Diencephalon (tissue), 1 donor: ENCODE results near the gene PYGM. TPM values are rescaled to one million over a fixed set of nuclear protein-coding genes. Genes with fewer than 3 reads are reported as not detected.

ENCODE experiments used
- total RNA-seq: library from RNA; depleted of rRNA; stranded (reverse); fragments of >200 nt; gene quantifications from one replicate; pipeline ENCODE4 v1.2.3, GENCODE V29; 2014

The PYGM gene
- total RNA-seq, result 2.3 TPM

GRCh38 chr11:64759722-64760719 is at the start of gene PYGM:
Gene PYGM (minus strand): TSS chr11:64759974. CDS start chr11:64759898, 76 bp downstream.

GRCh38 chr11:64803158-64803845 is 43.5 kb upstream of the PYGM start, which contains the start of gene MAP4K2:
Gene MAP4K2 (minus strand): TSS chr11:64803214. CDS start chr11:64803149, 65 bp downstream.

GRCh38 chr11:64778473-64779298 is 18.9 kb upstream of the PYGM start, which contains the start of gene SF1:
Gene SF1 (minus strand): TSS chr11:64778542. CDS start chr11:64778392, 150 bp downstream.

GRCh38 chr11:64743591-64744543 is 15.9 kb downstream of the PYGM start, which contains the start of gene RASGRP2:
Gene RASGRP2 (minus strand): TSS chr11:64744142. CDS start chr11:64742866, 1,276 bp downstream.

GRCh38 chr11:64723117-64723906 is 36.5 kb downstream of the PYGM start, which contains the start of gene NRXN2:
Gene NRXN2 (minus strand): TSS chr11:64723197. CDS start chr11:64713699, 9,498 bp downstream.

Other genes starting within 250 kb of the PYGM start
- not detected for gene SLC22A11, start 204.0 kb downstream of the PYGM start, total RNA-seq
- gene SLC22A12, start 168.8 kb downstream of the PYGM start, total RNA-seq, result not detected
- 397 TPM for gene NRXN2, start 36.8 kb downstream of the PYGM start, total RNA-seq
- gene RASGRP2, start 15.8 kb downstream of the PYGM start, total RNA-seq, result 54.2 TPM
- gene SF1, start 18.6 kb upstream of the PYGM start, total RNA-seq, result 75.2 TPM
- 17.1 TPM for gene MAP4K2, start 43.2 kb upstream of the PYGM start, total RNA-seq
- 18.0 TPM for gene MEN1, start 50.6 kb upstream of the PYGM start, total RNA-seq
- gene CDC42BPG, start 84.7 kb upstream of the PYGM start, total RNA-seq, result 2.1 TPM
- gene EHD1, start 118.6 kb upstream of the PYGM start, total RNA-seq, result 39.0 TPM
- 9.9 TPM for gene ATG2A, start 157.2 kb upstream of the PYGM start, total RNA-seq
- gene PPP2R5B, start 164.7 kb upstream of the PYGM start, total RNA-seq, result 39.7 TPM
- gene GPHA2, start 175.9 kb upstream of the PYGM start, total RNA-seq, result not detected
- not detected for gene MAJIN, start 212.1 kb upstream of the PYGM start, total RNA-seq
- not detected for gene BATF2, start 237.0 kb upstream of the PYGM start, total RNA-seq